HS-27A (cell line): ENCODE data around the gene PPP4R2.

Experiments
- DNase-seq: peaks from one replicate; pipeline ENCODE4 v3.0.0-alpha.2; 2012; ENCODE audit warnings: low read depth, missing footprints

The PPP4R2 gene

DNA sequence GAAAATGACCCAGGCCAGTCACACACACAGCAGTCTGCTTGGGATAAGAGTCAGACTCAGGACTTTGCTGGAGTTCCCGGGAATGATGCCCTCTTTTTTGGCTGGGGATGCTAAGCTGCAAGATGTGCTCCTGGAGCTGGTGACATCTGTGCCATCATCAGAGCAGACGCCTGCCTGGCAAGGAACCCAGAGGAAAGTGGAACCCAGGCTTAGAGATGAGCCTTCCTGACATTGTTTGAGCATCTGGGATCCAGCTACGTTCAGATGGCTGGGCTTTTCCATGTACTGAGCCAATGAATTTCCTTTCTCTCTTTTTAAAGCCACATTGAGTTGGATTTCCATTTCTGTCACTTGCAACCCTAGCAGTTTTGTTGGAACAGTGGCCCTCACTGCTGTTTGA lies 118.1 kb downstream of the PPP4R2 start:
- no peak for DNase-seq

DNA sequence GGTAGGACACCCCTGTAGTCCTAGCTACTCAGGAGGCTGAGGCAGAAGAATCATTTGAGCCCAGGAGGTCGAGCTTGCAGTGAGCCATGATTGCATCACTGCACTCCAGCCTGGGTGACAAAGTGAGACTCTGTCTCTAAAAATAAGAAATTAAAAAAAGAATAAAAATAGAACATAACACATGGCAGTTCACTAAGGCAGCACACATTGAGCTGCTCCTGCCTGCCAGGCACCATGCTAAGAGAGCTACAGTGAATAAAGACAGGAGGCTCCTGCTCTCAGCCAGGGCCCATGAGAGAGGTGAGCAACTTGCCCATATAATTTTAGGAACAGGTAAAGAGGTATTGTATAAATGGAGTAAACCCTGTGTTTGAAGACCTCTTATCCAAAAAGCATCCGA lies 119.2 kb downstream of the PPP4R2 start:
- DNase-seq, result no peak
